Hematopoietic multipotent progenitor cell treated with erythropoietin and hydrocortisone succinate and interleukin-3 and kit ligand, for 15 days (in vitro differentiated cells): ENCODE data around the gene POLR2I.
A peak's percentile ranks its signal among the peaks of the same experiment; 100 is the strongest.
"Not testable (repeated sequence)": the region's sequence is repeated elsewhere in the genome, so short reads cannot be mapped to it uniquely, and the experiment has no call there.

ENCODE experiments used
- DNase-seq: peaks from one replicate; pipeline ENCODE4 v3.0.0-alpha.2; 2015; ENCODE audit warnings: low spot score

Gene POLR2I

DNA sequence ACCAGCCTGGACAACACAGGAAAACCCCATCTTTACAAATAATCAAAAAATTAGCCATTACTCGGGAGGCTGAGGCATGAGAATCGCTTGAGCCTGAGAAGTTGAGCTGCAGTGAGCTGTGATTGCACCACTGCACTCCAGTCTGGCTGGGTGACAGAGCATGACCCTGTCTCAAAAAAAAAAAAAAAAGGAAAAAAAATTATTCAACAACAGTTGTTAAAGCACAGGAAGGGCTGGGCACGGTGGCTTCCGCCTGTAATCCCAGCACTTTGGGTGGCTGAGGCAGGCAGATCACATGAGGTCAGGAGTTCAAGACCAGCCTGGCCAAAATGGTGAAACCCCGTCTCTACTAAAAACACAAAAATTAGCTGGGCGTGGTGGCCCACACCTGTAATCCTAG lies 16.5 kb upstream of the POLR2I start:
- DNase-seq = not testable (repeated sequence)

DNA sequence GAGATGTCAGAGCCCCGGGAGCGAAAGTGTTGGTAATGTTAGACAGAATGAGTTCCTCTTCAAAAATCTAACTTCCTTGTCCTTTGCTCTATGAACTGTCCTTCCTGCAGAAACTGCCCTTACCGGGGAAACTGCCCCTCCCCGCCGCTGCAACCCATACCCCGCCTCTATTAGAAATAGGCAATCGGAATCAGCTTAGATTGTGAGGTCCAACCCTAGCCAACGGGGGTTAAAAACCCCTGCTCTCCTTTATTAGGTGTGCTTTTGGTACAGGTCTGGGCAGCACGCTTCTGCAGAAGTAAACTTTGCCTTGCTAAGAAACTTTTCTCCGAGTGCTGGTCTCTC lies 13.7 kb upstream of the POLR2I start:
- no peak for DNase-seq

GRCh38 chr19:36125557-36125956 lies 10.9 kb upstream of the POLR2I start:
- no peak for DNase-seq

DNA sequence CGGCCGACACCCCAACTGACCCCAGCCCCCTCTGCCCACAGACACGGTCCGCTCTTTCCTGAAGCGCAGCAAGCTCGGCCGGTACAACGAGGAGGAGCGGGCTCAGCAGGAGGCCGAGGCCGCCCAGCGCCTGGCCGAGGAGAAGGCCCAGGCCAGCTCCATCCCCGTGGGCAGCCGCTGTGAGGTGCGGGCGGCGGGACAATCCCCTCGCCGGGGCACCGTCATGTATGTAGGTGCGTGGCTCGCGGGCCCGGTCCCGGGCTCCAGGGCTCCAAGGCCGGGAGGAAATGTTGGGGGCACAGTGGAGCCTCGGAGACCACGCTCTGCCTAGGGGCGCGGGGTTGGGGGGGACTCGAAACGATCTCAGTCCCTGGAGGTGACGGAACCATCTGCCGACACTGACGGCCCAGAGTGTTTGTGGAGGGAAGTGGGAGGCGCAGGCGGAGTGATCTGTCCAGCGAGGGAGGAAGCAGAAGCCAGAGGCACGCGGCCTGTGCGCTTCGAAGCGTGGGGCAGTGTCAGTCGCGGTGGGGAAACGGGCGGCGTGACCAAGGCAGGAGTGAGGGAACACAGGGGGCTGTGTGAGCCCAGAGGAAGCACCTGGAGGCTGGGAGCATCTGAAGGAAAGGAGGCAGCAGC lies 6.9 kb upstream of the POLR2I start:
- DNase-seq = no peak

DNA sequence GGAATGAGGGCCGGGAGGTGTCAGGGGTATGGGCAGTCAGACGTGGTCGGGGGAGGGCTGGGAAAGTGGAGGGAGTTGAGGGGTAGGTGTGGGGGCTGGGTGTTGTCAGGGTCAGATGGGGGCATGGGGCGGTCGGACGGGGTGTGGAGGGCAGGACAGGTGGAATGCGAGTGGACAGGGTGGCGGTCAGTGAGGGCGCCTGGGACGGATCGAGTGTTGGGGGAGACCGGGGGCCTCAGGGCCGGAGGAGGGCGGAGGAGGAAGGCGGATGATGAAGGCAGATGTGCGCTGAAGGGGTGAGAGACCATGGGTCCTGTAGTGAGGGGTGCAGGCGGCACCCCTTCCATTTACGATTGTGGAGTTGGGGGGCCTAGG lies 6.3 kb upstream of the POLR2I start:
- no peak for DNase-seq

DNA sequence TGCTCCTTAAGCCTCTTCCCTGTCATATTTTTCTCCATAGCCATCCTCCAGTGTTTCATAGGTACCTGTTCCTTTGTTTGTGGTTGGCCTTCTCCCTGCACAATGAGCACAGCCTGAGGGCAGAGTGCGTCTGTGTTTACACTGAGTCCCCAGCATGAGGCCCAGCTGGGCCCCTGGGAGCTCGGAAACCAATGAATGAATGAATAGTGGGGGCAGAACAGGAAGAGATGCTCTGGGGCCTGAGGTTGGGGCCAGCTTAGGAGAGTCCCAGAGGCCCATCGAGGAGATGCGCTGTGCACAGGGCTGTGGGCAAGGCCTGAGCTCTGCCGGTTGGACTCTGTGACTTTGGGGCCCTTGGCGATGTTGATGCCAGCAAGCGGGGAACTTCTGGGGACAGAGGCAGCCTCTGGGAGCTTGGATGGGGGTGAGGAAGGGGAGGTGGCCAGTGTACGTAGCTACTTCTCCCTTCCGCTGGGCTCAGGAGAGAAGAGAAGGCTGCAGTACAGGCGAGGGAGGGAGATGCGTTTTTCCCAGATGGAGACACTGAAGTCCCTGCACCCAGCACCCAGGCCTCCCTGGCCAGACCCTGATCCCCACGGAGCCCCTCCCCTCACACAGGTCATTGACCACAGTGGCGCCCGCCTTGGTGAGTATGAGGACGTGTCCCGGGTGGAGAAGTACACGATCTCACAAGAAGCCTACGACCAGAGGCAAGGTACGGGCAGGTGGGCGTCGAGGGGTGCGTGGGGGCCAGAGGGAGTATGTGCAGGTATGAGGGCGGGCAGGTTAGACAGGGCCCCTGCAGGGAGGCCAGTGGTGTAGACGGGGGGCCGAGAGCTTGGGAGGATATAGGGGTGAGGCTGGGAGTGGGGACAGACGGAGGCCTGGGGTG lies 5.7 kb upstream of the POLR2I start:
- no peak for DNase-seq

DNA sequence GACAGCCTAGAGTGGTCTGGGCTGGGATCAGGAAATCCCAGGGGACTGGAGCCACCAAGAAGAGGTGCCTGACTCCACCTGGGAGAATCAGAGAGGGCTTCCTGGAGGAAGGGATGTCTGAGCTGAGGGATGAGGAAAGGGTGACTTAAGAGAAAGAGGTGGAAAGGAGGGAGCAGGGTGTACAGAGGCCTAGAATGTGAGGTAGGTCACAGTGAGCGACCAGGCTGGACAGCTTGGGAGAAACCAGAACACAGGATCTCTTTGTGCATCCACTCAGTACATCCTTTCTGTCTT lies 1.6 kb upstream of the POLR2I start:
- no peak for DNase-seq

GRCh38 chr19:36115453-36116343 lies 1.0 kb upstream of the POLR2I start, which contains the start of gene TBCB:
Gene TBCB (plus strand): TSS chr19:36115468. CDS start chr19:36115561, 93 bp downstream.
- DNase-seq = no peak

- DNase-seq = peak; percentile 28
Observed at GRCh38 chr19:36113894-36114720, 568 bp downstream of the POLR2I start.

- DNase-seq = no peak
Observed at GRCh38 chr19:36113425-36113824, 1.2 kb downstream of the POLR2I start.

- no peak for DNase-seq
Observed at GRCh38 chr19:36112678-36113077, 2.0 kb downstream of the POLR2I start.

GRCh38 chr19:36111200-36111539 lies 3.5 kb downstream of the POLR2I start:
- no peak for DNase-seq

DNA sequence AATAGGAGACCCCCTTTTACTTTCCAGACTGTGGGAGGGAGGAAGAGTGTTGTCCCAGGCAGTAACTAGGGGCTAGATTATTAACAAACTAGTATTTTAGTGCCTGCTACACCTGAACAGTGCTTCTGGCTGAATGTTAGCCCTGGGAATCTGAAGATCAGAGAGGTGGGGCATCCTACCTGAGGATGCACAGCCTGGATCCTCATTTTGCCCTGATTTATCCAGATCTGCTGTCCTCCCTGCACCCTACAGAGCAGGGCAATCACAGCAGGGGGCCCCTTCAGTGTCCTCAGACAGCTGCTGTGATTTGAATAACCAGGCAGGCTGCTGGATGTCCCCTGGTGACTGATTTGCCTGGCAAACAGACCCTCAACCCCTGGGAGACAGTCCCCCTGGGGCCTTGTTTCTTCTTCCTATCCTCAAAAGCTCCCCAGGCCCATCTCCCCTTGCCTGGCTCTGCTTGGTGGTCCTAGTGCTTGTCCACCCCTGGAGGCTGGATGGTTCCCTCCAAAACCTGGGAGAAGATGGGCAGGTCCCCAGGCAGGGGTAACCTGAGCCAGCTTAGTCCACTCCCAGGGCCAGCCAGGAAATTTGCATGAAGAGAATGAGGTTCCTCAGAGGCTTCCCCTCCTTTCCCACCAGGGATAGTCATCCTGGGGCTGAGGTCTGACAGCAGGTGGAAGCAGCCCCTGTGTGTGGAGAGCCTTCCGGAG lies 4.0 kb downstream of the POLR2I start, which contains the start of gene OVOL3:
Gene OVOL3 (plus strand): TSS at position 657 of the 713 bp plus-strand sequence. CDS start 60 bp downstream, outside the sequence.
- DNase-seq = no peak

- no peak for DNase-seq
Observed at GRCh38 chr19:36108684-36109083, 6.0 kb downstream of the POLR2I start.

DNA sequence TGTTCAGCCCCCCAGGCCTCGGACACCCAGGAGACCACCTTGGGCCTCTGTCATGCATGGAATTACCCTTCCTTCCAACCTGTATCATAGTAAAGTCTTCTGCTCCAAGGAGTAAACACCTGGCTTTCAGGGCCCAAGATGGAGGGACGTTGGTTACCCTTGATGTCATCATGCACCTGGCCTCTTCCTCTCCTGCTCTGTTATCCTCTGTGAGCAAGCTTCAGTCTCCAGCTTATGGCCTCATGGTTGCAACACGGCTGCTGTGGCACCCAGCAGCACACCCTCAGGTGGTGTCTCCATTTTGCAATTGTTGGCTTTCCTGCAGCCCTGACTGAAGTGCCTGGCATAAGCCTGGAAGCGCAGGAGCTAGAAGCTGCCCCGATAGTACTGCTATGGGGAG lies 7.7 kb downstream of the POLR2I start:
- DNase-seq = no peak

GRCh38 chr19:36106441-36106840 lies 8.2 kb downstream of the POLR2I start:
- no peak for DNase-seq

GRCh38 chr19:36103842-36104552 lies 10.7 kb downstream of the POLR2I start:
- DNase-seq = peak; percentile 84

- DNase-seq = no peak
Observed at GRCh38 chr19:36103040-36103626, 11.5 kb downstream of the POLR2I start.

GRCh38 chr19:36101550-36102327 lies 12.9 kb downstream of the POLR2I start:
- DNase-seq = no peak
